PC-9 (cell line): Measurements from ENCODE around the gene CFAP74. TPM values are rescaled to one million over a fixed set of nuclear protein-coding genes. Genes with fewer than 3 reads are reported as not detected.

Source experiments
- BruUV-seq: library from RNA; stranded (reverse); fragments of 400-500 nt; replicated peaks from 2 replicates; lab custom pipeline; 2021; lab: Mats Ljungman, UMichigan
- CTCF ChIA-PET: fragments of 300-600 bp; sonication (Branson Sonifier 250); formaldehyde crosslinking; loops from one replicate; lab custom pipeline; 2022; ENCODE audit warnings: antibody characterized with exemption; lab: Charles Lee
- POLR2A ChIA-PET: fragments of 300-600 bp; sonication (Branson Sonifier 250); formaldehyde crosslinking; loops from one replicate; lab custom pipeline; 2022; ENCODE audit warnings: antibody characterized with exemption; ENCODE audit not compliant: unreplicated experiment; lab: Charles Lee
- DNase-seq, 2 experiments: peaks; one replicate each; pipeline versions ENCODE4 v3.0.0 to v3.0.0-alpha.2; 2015 to 2022; ENCODE audit warnings: mixed read lengths in 1 of 2
- H2AFZ ChIP-seq: fragments of 200-600 bp; sonication (generic); 2 replicates; pipeline ENCODE4 v1.8.1; 2017; ENCODE audit warnings: antibody characterized with exemption
- H3F3A ChIP-seq: fragments of 200-600 bp; sonication (generic); 2 replicates; pipeline ENCODE4 v1.8.1; 2017; ENCODE audit warnings: antibody characterized with exemption, mild to moderate bottlenecking, low read depth; ENCODE audit not compliant: insufficient read depth
- H3K27ac ChIP-seq: fragments of 200-600 bp; sonication (generic); 2 replicates; pipeline ENCODE4 v1.6.1; 2016; ENCODE audit warnings: mixed run types
- H3K27me3 ChIP-seq: fragments of 200-600 bp; sonication (generic); 2 replicates; pipeline ENCODE4 v1.6.1; 2016; ENCODE audit warnings: low read depth, mixed run types; ENCODE audit not compliant: insufficient read depth
- H3K36me3 ChIP-seq: fragments of 200-600 bp; sonication (generic); 2 replicates; pipeline ENCODE4 v1.6.1; 2016; ENCODE audit warnings: low read depth, mixed run types
- H3K4me1 ChIP-seq: fragments of 200-600 bp; sonication (generic); replicated peaks from 2 replicates; pipeline ENCODE4 v1.6.1; 2016; ENCODE audit warnings: mixed run types; ENCODE audit not compliant: insufficient read depth
- H3K4me2 ChIP-seq: fragments of 200-600 bp; sonication (generic); 2 replicates; pipeline ENCODE4 v1.6.1; 2017; ENCODE audit warnings: mixed run types
- H3K4me3 ChIP-seq: fragments of 200-600 bp; sonication (generic); 2 replicates; pipeline ENCODE4 v1.6.1; 2016; ENCODE audit warnings: mixed run types
- H3K79me2 ChIP-seq: fragments of 200-600 bp; sonication (generic); 2 replicates; pipeline ENCODE4 v1.6.1; 2017; ENCODE audit warnings: low read depth, mixed run types
- H3K9me2 ChIP-seq: fragments of 200-600 bp; sonication (generic); 2 replicates; pipeline ENCODE4 v1.8.1; 2017; ENCODE audit warnings: mild to moderate bottlenecking; ENCODE audit not compliant: insufficient read depth
- H3K9me3 ChIP-seq: fragments of 200-600 bp; sonication (generic); 2 replicates; pipeline ENCODE4 v1.8.1; 2016; ENCODE audit warnings: low read depth; ENCODE audit not compliant: insufficient read depth
- H4K20me1 ChIP-seq: fragments of 200-600 bp; sonication (generic); 2 replicates; pipeline ENCODE4 v1.8.1; 2017; ENCODE audit not compliant: insufficient read depth
- EZH2 ChIP-seq: fragments of 200-600 bp; sonication (generic); IDR thresholded peaks from 2 replicates; pipeline ENCODE4 v1.8.0; 2017; ENCODE audit warnings: antibody characterized with exemption, low read depth
- intact Hi-C: fragments of 100-400 bp; cut with micrococcal nuclease; formaldehyde crosslinking; loops from one replicate; pipeline ENCODE4 v1.10.0; 2022; ENCODE audit not compliant: unreplicated experiment
- total RNA-seq: library from RNA; stranded (reverse); gene quantifications from 2 replicates; pipeline ENCODE4 v1.2.3, GENCODE V29; 2021
- TF ChIP-seq, protein P1 (sequence below): fragments of 200-600 bp; sonication (generic); conservative IDR thresholded peaks from 2 replicates; pipeline ENCODE4 v1.6.1; 2017; ENCODE audit warnings: mixed run types, antibody characterized with exemption, mild to moderate bottlenecking, moderate library complexity

Gene CFAP74
- total RNA-seq, 1 experiment from 2014 or later, result 2.8 TPM

DNA sequence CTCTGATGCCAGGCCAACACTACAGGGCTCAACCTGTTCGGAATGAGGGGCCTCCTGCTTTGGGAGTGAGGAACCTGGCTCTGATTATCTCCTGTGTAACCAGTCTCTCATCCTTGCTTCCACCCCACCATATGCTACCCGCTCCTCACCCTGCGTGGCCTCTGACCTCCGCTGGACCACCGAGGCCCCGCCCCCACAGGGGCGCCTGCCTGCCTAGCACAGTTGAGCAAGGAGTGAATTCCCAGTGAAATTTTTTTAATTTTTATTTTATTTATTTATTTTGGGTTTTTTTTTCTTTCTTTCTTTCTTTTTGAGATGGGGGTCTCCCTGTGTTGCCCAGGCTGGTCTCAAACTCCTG lies 110.8 kb downstream of the CFAP74 start:
- Histone ChIP-seq H3K27me3 (no peaks in the 10 kb centered on the region), H3K36me3 (no peaks in the 10 kb centered on the region)
- POLR2A ChIA-PET, result no interaction called here

DNA sequence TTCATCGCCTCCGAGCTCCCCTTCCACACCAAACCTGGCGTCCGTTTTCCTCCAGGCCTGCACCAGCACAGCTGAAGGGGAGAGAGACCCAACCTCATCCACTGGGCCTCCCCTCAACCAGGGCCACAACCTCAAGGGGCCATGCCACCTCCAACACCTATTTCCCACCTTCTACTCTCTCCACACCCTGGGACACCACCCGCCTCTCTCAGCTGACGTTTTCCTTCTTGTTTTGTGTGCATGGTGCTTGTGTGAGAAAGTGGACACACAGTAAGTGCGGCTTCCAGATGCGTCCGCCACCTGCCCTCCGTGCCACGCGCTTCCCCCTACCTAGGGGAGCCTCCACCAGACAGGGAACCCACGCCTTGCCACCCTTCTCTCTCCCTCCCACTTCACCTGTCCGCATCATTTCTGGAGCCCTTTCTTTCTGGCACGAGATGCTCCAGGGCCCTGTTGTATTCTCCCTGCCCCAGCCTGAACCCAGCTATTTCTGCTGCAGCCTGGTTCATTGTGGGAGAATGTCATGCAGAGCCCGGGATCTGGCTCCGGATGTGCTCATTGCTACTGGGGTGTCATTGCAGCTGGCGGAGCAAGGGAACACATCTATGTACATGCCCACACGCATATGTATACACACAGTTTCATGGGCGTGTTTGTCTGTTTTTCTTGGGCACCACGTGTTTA lies 111.4 kb downstream of the CFAP74 start:
- Histone ChIP-seq H3K4me3 (peak overlapping the region; percentile 65), H3F3A (peaks cover 7% of the 10 kb centered on the region), H3K9me2 (no peaks in the 10 kb centered on the region), H3K27ac (no peak overlapping the region), H3K27me3 (no peaks in the 10 kb centered on the region), H3K9me3 (no peaks in the 10 kb centered on the region), H3K79me2 (peaks cover 30% of the 10 kb centered on the region), H4K20me1 (peaks cover 27% of the 10 kb centered on the region), H3K4me2 (peak overlapping the region; percentile 91), H2AFZ (peak overlapping the region; percentile 81), H3K4me1 (peaks cover 43% of the 10 kb centered on the region), H3K36me3 (no peaks in the 10 kb centered on the region; the same call in 1 of the 2 replicates)
- CTCF ChIA-PET, result no interaction called here
- BruUV-seq, result TSS peak; percentile 62
- POLR2A ChIA-PET, result no interaction called here
- TF ChIP-seq, protein P1, sequence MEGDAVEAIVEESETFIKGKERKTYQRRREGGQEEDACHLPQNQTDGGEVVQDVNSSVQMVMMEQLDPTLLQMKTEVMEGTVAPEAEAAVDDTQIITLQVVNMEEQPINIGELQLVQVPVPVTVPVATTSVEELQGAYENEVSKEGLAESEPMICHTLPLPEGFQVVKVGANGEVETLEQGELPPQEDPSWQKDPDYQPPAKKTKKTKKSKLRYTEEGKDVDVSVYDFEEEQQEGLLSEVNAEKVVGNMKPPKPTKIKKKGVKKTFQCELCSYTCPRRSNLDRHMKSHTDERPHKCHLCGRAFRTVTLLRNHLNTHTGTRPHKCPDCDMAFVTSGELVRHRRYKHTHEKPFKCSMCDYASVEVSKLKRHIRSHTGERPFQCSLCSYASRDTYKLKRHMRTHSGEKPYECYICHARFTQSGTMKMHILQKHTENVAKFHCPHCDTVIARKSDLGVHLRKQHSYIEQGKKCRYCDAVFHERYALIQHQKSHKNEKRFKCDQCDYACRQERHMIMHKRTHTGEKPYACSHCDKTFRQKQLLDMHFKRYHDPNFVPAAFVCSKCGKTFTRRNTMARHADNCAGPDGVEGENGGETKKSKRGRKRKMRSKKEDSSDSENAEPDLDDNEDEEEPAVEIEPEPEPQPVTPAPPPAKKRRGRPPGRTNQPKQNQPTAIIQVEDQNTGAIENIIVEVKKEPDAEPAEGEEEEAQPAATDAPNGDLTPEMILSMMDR, result no peak
- no peak for TF ChIP-seq EZH2
- DNase-seq, result no peak
- intact Hi-C loops, result loop anchor here (5.0 kb wide), 1 partner anchor 110 kb away; no protein-coding TSS in a partner anchor

More for the DNA sequence above, 110.8 kb downstream of the CFAP74 start:
- Histone ChIP-seq H3K27ac (no peak overlapping the region), H3K4me2 (peak overlapping the region; percentile 91; the same call in 1 of the 2 replicates), H3K79me2 (peaks cover 25% of the 10 kb centered on the region), H3F3A (peaks cover 12% of the 10 kb centered on the region), H2AFZ (no peak overlapping the region), H3K4me1 (peaks cover 46% of the 10 kb centered on the region), H3K9me3 (no peaks in the 10 kb centered on the region), H4K20me1 (peaks cover 22% of the 10 kb centered on the region), H3K9me2 (no peaks in the 10 kb centered on the region), H3K4me3 (no peak overlapping the region)
- no peak for DNase-seq
- intact Hi-C loops, result loop anchor here (5.0 kb wide), 1 partner anchor 110 kb away; no protein-coding TSS in a partner anchor
- BruUV-seq, result no TSS peak
- CTCF ChIA-PET, result no interaction called here
- TF ChIP-seq, protein P1, result no peak
- no peak for TF ChIP-seq EZH2

DNA sequence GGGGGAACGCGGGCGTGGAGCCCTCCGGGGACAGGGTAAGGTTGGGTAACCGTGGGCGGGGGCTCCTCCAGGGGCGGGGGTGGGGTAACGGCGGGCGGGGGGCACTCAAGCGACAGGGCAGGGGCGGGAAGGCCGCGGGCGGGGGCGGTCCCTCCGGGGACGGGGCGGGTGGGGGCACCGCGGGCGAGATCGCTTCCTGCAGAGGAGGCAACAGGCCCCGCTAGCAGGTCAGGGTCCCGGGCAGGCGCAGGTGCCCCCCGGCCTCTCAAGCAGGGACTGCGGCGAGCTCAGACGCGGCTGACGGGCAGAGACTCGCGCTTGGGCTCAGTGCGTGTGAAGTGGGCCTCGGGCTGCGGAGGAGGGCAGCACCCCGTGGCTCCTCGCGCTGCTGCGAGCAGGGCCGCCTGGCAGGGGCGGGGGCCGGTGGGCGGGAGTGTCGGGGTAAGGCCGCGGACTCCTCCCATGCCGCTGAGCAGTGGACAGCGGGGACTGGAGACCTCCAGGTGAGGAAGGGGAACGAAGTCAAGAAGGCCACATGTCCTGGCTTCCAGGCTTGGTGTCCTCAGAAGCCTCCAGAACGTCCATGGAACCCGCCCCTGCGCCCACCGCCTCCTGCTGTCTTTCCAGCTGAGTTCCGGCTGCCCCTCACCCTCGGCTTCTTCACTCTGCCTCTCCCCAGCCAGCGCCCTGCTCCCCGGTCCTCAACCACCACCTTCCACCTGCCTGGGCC lies 112.1 kb downstream of the CFAP74 start:
- Histone ChIP-seq H3K4me3 (peak overlapping the region; percentile 65), H4K20me1 (peaks cover 34% of the 10 kb centered on the region), H3K9me2 (no peaks in the 10 kb centered on the region), H3K36me3 (no peaks in the 10 kb centered on the region; the same call in 1 of the 2 replicates), H3K4me1 (peaks cover 36% of the 10 kb centered on the region), H3F3A (peaks cover 11% of the 10 kb centered on the region), H3K4me2 (peak overlapping the region; percentile 91), H3K79me2 (peaks cover 37% of the 10 kb centered on the region), H2AFZ (peak overlapping the region; percentile 81), H3K9me3 (no peaks in the 10 kb centered on the region), H3K27ac (no peak overlapping the region), H3K27me3 (no peaks in the 10 kb centered on the region)
- CTCF ChIA-PET, result no interaction called here
- TF ChIP-seq, protein P1, result no peak
- no peak for TF ChIP-seq EZH2
- intact Hi-C loops, result loop anchor here (2.0 to 5.0 kb wide), 2 partner anchors 33 to 109 kb away; no protein-coding TSS in a partner anchor
- POLR2A ChIA-PET, result no interaction called here
- peak; percentile 48 to 61 for DNase-seq
- no TSS peak for BruUV-seq
